ENCODE measurements around the gene RAB38. TPM values are rescaled to one million over a fixed set of nuclear protein-coding genes. Genes with fewer than 3 reads are reported as not detected.

Gene RAB38
- total RNA-seq, 1 experiment from 2014 or later = 18.7 TPM

DNA sequence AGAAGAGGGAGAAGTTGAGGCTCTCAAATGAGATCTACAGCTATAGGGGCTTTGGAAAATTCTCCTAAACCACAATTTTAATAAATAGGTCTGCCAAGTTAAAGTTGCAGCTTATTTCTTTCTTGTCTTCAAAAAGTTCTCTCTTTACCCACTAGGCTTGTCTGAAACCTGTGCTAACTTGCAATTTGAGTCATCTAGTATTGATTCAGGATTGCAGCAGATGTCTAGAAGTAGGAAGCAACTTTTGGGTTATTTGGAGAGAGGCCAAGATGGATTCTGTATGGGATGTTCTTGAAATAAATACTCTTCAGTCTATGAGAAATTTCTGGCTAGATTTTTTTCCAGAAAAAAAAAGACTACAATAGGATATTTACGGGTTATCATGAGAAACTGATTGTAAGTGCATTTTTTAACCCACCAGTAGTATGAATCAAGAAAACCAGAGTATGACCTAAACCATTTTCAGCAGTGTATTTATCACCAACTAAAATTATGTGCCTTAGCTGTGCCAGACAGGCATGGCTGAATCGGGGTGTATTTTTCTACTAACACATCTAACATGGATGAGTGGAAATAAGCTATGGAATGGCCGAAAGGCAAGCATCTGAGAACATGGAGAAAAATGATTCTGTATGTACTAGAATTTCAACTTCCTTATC, 4.9 kb upstream of the RAB38 start:
- Histone ChIP-seq H4K91ac (ENCODE audit: insufficient read length, low read depth, low read length) (no peak overlapping the region), H3K27me3 (ENCODE audit: insufficient read depth, low read length) (no peaks in the 10 kb centered on the region), H3K9me3 (ENCODE audit: control insufficient read depth, low read depth, low read length) (no peaks in the 10 kb centered on the region), H3K4me1 (ENCODE audit: insufficient read depth, low read length) (0 out of 2 replicates have a peak, but pooled peaks cover 2% of the 10 kb centered on the region), H3K56ac (ENCODE audit: insufficient read length, low read depth, low read length) (no peak overlapping the region), H3K14ac (ENCODE audit: insufficient read depth, low read length) (no peak overlapping the region), H2BK20ac (ENCODE audit: low read depth, low read length, poor library complexity, severe bottlenecking) (no peak overlapping the region), H2AK5ac (ENCODE audit: insufficient read length, low read length) (no peak overlapping the region), H3K27ac (ENCODE audit: insufficient read length, low read depth, low read length) (no peak overlapping the region), H2BK12ac (ENCODE audit: insufficient read length, low read depth, low read length) (no peak overlapping the region), H3K23ac (ENCODE audit: insufficient read length, low read depth, low read length) (no peak overlapping the region), H4K8ac (replicated peaks; ENCODE audit: insufficient read length, low read depth, low read length) (no peak overlapping the region), H4K5ac (ENCODE audit: insufficient read length, low read depth, low read length) (no peak overlapping the region), H3K4me2 (ENCODE audit: insufficient read depth, insufficient read length, low read length) (no peak overlapping the region), H2AFZ (ENCODE audit: low read length) (no peak overlapping the region), H2BK5ac (ENCODE audit: insufficient read length, low read length) (no peak overlapping the region), H3K79me1 (ENCODE audit: insufficient read depth, low read depth, low read length, poor library complexity, severe bottlenecking) (no peaks in the 10 kb centered on the region), H4K20me1 (ENCODE audit: control insufficient read depth, insufficient read depth, insufficient read length) (no peaks in the 10 kb centered on the region), H2BK120ac (ENCODE audit: low read depth, low read length, poor library complexity, severe bottlenecking) (no peak overlapping the region), H3K9ac (ENCODE audit: extremely low read depth, insufficient read length, low read length) (no peak overlapping the region), H3K79me2 (ENCODE audit: insufficient read depth, low read length) (no peaks in the 10 kb centered on the region), H2BK15ac (ENCODE audit: low read depth, low read length) (no peak overlapping the region), H3K23me2 (ENCODE audit: insufficient read length, low read depth, low read length, poor library complexity, severe bottlenecking) (peaks cover 7% of the 10 kb centered on the region), H3K4ac (ENCODE audit: low read depth, low read length) (no peak overlapping the region), H3K18ac (ENCODE audit: insufficient read length, low read depth, low read length) (no peak overlapping the region), H3T11ph (ENCODE audit: low read length) (no peak overlapping the region)
- TF ChIP-seq, protein P1, sequence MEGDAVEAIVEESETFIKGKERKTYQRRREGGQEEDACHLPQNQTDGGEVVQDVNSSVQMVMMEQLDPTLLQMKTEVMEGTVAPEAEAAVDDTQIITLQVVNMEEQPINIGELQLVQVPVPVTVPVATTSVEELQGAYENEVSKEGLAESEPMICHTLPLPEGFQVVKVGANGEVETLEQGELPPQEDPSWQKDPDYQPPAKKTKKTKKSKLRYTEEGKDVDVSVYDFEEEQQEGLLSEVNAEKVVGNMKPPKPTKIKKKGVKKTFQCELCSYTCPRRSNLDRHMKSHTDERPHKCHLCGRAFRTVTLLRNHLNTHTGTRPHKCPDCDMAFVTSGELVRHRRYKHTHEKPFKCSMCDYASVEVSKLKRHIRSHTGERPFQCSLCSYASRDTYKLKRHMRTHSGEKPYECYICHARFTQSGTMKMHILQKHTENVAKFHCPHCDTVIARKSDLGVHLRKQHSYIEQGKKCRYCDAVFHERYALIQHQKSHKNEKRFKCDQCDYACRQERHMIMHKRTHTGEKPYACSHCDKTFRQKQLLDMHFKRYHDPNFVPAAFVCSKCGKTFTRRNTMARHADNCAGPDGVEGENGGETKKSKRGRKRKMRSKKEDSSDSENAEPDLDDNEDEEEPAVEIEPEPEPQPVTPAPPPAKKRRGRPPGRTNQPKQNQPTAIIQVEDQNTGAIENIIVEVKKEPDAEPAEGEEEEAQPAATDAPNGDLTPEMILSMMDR (conservative IDR thresholded peaks at IDR 0.05) = no peak
- no peak for DNase-seq
- H3K27ac Mint-ChIP-seq = no peak overlapping the region
- H3K4me1 Mint-ChIP-seq = peaks cover 16 to 18% of the 10 kb centered on the region in 2 experiments
- no peaks in the 10 kb centered on the region for H3K36me3 Mint-ChIP-seq (ENCODE audit: insufficient read depth in 1 of 3, low read depth in 3 of 3)
- no peaks in the 10 kb centered on the region for H3K27me3 Mint-ChIP-seq (ENCODE audit: low read depth)
- H3K9me3 Mint-ChIP-seq = no peaks in the 10 kb centered on the region
- no CpG with 5 or more reads among the region's 3 CpGs for WGBS (ENCODE audit: extremely low coverage, insufficient read length, low lambda C conversion rate)
- H3K4me3 Mint-ChIP-seq = no peak overlapping the region

All from H9 (cell line).